ENCODE data around the gene CCDC88B. TPM values are rescaled to one million over a fixed set of nuclear protein-coding genes. Genes with fewer than 3 reads are reported as not detected.

Gene CCDC88B
- polyA plus RNA-seq, 1 experiment: 0.66 TPM

DNA sequence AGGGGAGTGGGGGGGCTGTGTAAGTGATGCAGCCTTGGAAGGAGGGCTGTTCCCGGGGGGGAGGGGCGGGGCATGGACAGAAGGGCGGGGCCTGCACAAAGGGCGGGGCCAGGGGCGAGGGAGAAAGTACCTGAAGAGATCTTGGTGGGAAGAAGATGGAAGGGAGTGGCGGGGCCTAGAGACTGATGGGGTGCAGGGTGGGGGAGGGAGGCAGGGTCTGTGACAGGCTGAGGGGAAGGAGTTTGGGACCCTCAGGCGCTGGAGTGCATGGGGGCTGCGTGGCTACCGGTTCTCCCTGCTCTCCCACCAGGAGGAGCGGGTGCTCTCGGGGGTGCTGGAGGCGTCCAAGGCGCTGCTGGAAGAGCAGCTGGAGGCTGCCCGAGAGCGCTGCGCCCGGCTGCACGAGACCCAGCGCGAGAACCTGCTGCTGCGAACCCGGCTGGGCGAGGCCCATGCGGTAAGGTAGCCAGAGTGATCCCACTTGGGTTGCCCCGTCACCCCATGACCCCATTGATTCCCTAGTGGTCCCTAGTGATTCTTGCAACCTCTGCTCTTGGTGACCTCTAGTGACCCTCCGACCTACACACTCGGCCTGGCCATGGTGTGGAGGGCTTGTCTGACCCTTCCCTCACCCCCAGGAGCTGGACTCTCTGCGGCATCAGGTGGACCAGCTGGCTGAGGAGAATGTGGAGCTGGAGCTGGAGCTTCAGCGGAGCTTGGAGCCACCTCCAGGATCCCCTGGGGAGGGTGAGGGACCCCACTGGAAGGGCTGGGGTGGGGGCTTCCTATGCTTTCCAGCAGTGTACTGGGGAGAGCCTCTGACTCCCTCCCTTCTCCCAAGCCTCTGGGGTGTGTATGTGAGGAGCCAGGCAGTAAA lies 3.1 kb downstream of the CCDC88B start:
- Histone ChIP-seq H3K36me3 (ENCODE audit: control insufficient read depth, insufficient read depth, low read length) (no peaks in the 10 kb centered on the region), H3K4me3 (ENCODE audit: low read depth, low read length) (peak overlapping the region; percentile 20), H3K27me3 (ENCODE audit: control insufficient read depth, insufficient read depth, low read length) (peaks cover 1% of the 10 kb centered on the region; the same call in 1 of the 2 replicates)
- ChIA-PET CTCF (interaction anchor here (1.0 to 6.7 kb wide), 8 partner anchors 11 to 346 kb away, joined by 3 to 71 read pairs (median 4); partner anchors contain the start of genes CATSPERZ and PLCB3), POLR2A (interaction anchor here (0.6 to 0.9 kb wide), 3 partner anchors 12 to 25 kb away, joined by 3 to 24 read pairs (median 10); partner anchors contain the start of gene PRDX5)
- TF ChIP-seq, protein P1, sequence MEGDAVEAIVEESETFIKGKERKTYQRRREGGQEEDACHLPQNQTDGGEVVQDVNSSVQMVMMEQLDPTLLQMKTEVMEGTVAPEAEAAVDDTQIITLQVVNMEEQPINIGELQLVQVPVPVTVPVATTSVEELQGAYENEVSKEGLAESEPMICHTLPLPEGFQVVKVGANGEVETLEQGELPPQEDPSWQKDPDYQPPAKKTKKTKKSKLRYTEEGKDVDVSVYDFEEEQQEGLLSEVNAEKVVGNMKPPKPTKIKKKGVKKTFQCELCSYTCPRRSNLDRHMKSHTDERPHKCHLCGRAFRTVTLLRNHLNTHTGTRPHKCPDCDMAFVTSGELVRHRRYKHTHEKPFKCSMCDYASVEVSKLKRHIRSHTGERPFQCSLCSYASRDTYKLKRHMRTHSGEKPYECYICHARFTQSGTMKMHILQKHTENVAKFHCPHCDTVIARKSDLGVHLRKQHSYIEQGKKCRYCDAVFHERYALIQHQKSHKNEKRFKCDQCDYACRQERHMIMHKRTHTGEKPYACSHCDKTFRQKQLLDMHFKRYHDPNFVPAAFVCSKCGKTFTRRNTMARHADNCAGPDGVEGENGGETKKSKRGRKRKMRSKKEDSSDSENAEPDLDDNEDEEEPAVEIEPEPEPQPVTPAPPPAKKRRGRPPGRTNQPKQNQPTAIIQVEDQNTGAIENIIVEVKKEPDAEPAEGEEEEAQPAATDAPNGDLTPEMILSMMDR (IDR thresholded peaks at IDR 0.05; ENCODE audit: insufficient read depth, low read depth, low read length): no peak
- DNase-seq (ENCODE audit: low read depth): no peak

DNA sequence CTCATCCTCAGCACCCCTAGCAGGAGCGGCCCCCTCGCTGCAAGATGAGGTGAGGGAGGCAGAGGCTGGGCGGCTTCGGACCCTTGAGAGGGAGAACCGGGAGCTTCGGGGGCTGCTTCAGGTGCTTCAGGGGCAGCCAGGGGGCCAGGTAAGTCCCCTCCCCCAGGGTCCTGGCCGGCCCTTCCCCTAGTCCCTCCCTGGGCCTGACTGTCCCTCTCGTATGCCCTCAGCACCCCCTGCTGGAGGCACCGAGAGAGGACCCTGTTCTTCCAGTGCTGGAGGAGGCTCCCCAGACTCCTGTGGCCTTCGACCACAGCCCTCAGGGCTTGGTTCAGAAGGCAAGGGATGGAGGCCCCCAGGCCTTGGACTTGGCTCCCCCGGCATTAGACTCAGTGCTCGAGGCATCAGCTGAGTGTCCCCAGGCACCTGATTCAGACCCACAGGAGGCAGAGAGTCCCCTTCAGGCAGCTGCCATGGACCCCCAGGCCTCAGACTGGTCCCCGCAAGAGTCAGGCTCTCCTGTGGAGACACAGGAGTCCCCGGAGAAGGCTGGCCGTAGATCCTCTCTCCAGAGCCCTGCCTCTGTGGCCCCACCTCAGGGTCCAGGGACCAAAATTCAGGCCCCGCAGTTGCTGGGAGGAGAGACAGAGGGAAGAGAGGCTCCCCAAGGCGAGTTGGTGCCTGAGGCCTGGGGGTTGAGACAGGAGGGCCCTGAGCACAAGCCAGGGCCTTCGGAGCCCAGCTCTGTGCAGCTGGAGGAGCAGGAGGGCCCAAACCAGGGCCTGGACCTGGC lies 4.0 kb downstream of the CCDC88B start:
- DNase-seq (ENCODE audit: low read depth): no peak
- Histone ChIP-seq H3K36me3 (ENCODE audit: control insufficient read depth, insufficient read depth, low read length) (no peaks in the 10 kb centered on the region), H3K27me3 (ENCODE audit: control insufficient read depth, insufficient read depth, low read length) (peaks cover 1% of the 10 kb centered on the region), H3K4me3 (ENCODE audit: low read depth, low read length) (no peak overlapping the region)
- ChIA-PET POLR2A (no interaction called here), CTCF (interaction anchor here (2.9 to 6.7 kb wide), 2 partner anchors 11 to 93 kb away, joined by 15 to 71 read pairs; partner anchors contain the start of gene PLCB3)
- TF ChIP-seq, protein P1 (IDR thresholded peaks at IDR 0.05; ENCODE audit: insufficient read depth, low read depth, low read length): peak; percentile 28; the same call in 1 of the 2 replicates

DNA sequence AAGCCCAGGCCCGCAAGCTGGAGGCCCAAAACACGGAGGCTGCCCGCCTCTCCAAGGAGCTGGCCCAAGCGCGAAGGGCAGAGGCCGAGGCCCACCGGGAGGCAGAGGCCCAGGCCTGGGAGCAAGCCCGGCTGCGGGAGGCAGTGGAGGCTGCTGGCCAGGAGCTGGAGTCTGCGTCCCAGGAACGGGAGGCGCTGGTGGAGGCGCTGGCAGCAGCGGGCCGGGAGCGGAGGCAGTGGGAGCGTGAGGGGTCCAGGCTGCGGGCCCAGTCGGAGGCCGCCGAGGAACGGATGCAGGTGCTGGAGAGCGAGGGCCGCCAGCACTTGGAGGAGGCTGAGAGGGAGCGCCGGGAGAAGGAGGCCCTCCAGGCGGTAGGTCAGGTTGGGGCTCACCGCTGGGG lies 4.8 kb downstream of the CCDC88B start:
- Histone ChIP-seq H3K27me3 (ENCODE audit: control insufficient read depth, insufficient read depth, low read length) (peaks cover 1% of the 10 kb centered on the region), H3K4me3 (ENCODE audit: low read depth, low read length) (no peak overlapping the region), H3K36me3 (ENCODE audit: control insufficient read depth, insufficient read depth, low read length) (no peaks in the 10 kb centered on the region)
- ChIA-PET CTCF (interaction anchor here (6.7 kb wide), 1 partner anchor 11 kb away, joined by 71 read pairs; no protein-coding TSS in a partner anchor), POLR2A (no interaction called here)
- TF ChIP-seq, protein P1 (IDR thresholded peaks at IDR 0.05; ENCODE audit: insufficient read depth, low read depth, low read length): no peak
- no peak for DNase-seq (ENCODE audit: low read depth)

DNA sequence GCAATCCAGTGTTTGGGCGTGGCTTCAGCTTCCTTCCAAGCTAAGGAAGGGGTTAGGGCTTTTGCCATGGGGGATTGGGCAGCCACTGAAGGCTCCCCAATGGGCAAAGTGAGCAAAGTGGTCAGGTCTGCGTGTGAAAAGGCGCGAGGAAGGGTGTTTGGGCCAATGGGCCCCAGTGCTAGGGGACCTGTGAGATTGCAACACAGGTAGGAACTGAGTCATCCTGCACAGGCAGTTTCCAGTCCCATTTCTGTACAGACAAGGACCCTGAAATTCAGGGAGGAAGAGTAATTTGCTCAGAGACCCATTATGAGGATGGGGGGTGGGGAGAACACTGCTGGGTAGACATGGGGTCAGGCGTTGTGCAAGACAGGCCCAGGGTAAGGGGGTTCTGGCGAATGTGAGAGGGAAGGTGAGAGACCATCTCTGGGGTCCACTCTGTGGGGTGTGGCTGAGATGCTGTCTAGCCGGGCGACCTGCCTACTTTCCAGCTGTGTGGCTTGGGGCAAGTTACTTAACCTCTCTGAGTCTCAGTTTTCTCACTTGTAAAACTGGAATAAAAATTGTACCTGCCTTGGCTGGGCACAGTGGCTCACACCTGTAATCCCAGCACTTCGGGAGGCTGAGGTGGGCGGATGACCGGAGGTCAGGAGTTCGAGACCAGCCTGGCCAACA lies 7.3 kb downstream of the CCDC88B start:
- DNase-seq (ENCODE audit: low read depth): no peak
- CTCF ChIA-PET: interaction anchor here (0.8 to 6.7 kb wide), 2 partner anchors 8 to 31 kb away, joined by 4 to 71 read pairs; no protein-coding TSS in a partner anchor
- TF ChIP-seq, protein P1 (IDR thresholded peaks at IDR 0.05; ENCODE audit: insufficient read depth, low read depth, low read length): no peak
- H3K27me3 ChIP-seq (ENCODE audit: control insufficient read depth, insufficient read depth, low read length): peaks cover 1% of the 10 kb centered on the region
- H3K4me3 ChIP-seq (ENCODE audit: low read depth, low read length): no peak overlapping the region
- no peaks in the 10 kb centered on the region for H3K36me3 ChIP-seq (ENCODE audit: control insufficient read depth, insufficient read depth, low read length)
- POLR2A ChIA-PET: no interaction called here

All from BJ (cell line).